NK-92 treated with Interleukin-12 subunit alpha and Interleukin-12 subunit beta, amount 100 ng/mL, for 24 hours (cell line): ENCODE data around the gene LST1.
A peak's percentile ranks its signal among the peaks of the same experiment; 100 is the strongest.
"Not testable (repeated sequence)": the region's sequence is repeated elsewhere in the genome, so short reads cannot be mapped to it uniquely, and the experiment has no call there.

Experiments used
- DNase-seq: peaks from one replicate; lab custom pipeline; 2025; lab: John Stamatoyannopoulos, UW

Gene LST1

GRCh38 chr6:31580807-31581433 is 5.2 kb upstream of the LST1 start:
- DNase-seq: peak; percentile 78

GRCh38 chr6:31581434-31582229 is 4.4 kb upstream of the LST1 start:
- DNase-seq: no peak

- DNase-seq: peak; percentile 70
These were observed 3.8 kb upstream of the LST1 start, which contains the start of gene LTB for GRCh38 chr6:31582230-31582643. Gene LTB, minus strand, starts transcription at chr6:31582424. Its CDS starts 7 bp downstream, at chr6:31582417.

GRCh38 chr6:31585491-31585890 is 586 bp upstream of the LST1 start:
- no peak for DNase-seq

- DNase-seq: no peak
These were observed 663 bp downstream of the LST1 start for GRCh38 chr6:31586599-31587281.

- DNase-seq: no peak
These were observed 2.0 kb downstream of the LST1 start for GRCh38 chr6:31587791-31588777.

- no peak for DNase-seq
These were observed 3.0 kb downstream of the LST1 start for GRCh38 chr6:31588871-31589650.

GRCh38 chr6:31590691-31591090 is 4.6 kb downstream of the LST1 start:
- DNase-seq: not testable (repeated sequence)

GRCh38 chr6:31592396-31592771 is 6.3 kb downstream of the LST1 start:
- no peak for DNase-seq

- DNase-seq: peak; percentile 28
These were observed 10.9 kb downstream of the LST1 start for GRCh38 chr6:31597006-31597405.

GRCh38 chr6:31607317-31607716 is 21.2 kb downstream of the LST1 start:
- DNase-seq: no peak

GRCh38 chr6:31609519-31610406 is 23.7 kb downstream of the LST1 start:
- DNase-seq: no peak

- DNase-seq: no peak
These were observed 24.9 kb downstream of the LST1 start for GRCh38 chr6:31610968-31611367.

GRCh38 chr6:31614075-31614619 is 28.1 kb downstream of the LST1 start:
- DNase-seq: no peak

GRCh38 chr6:31614684-31615578 is 28.9 kb downstream of the LST1 start, which contains the start of gene AIF1:
Gene AIF1, plus strand, starts transcription at chr6:31615234. Its CDS starts 96 bp downstream, at chr6:31615330.
- no peak for DNase-seq

- no peak for DNase-seq
These were observed 29.7 kb downstream of the LST1 start for GRCh38 chr6:31615748-31616147.

- DNase-seq: no peak
These were observed 30.9 kb downstream of the LST1 start for GRCh38 chr6:31617010-31617409.

GRCh38 chr6:31619805-31620585 is 33.9 kb downstream of the LST1 start:
- DNase-seq: peak; percentile 100
